OCI-LY3 (cell line): ENCODE data around the gene PCNX1.
A peak's percentile ranks its signal among the peaks of the same experiment; 100 is the strongest.

ENCODE experiments used
- H2AFZ ChIP-seq: fragments of 200-600, 300-600 bp; shearing (Covaris generic); 2 replicates; pipeline ENCODE4 v1.6.0; 2014; ENCODE audit warnings: antibody characterized with exemption, low read depth, low read length
- H3K27ac ChIP-seq: fragments of 200-600, 300-600 bp; sonication (generic); 2 replicates; pipeline ENCODE4 v1.5.1; 2014; ENCODE audit warnings: mild to moderate bottlenecking, low read length, moderate library complexity, mixed read lengths
- H3K27me3 ChIP-seq: fragments of 200-600, 300-600 bp; sonication (generic); 2 replicates; pipeline ENCODE4 v1.6.1; 2014; ENCODE audit warnings: low read depth, low read length, mixed read lengths
- H3K36me3 ChIP-seq: fragments of 200-600, 300-600 bp; sonication (generic); replicated peaks from 2 replicates; pipeline ENCODE3; 2014; ENCODE audit warnings: low read depth, low read length, mixed read lengths
- H3K4me1 ChIP-seq: fragments of 300-600, 200-600 bp; sonication (generic); 2 replicates; pipeline ENCODE4 v1.6.1; 2014; ENCODE audit warnings: low read length, mixed read lengths
- H3K4me2 ChIP-seq: fragments of 200-600, 300-600 bp; sonication (generic); 2 replicates; pipeline ENCODE4 v1.6.1; 2014; ENCODE audit warnings: low read length, mixed read lengths
- H3K4me3 ChIP-seq: fragments of 300-600, 200-600 bp; sonication (generic); 2 replicates; pipeline ENCODE4 v1.5.1; 2014; ENCODE audit warnings: antibody characterized with exemption, mild to moderate bottlenecking, low read length, moderate library complexity
- H3K79me2 ChIP-seq: fragments of 300-600, 200-600 bp; shearing (Covaris generic); 2 replicates; pipeline ENCODE4 v1.6.1; 2014; ENCODE audit warnings: mild to moderate bottlenecking, low read length, mixed read lengths
- H3K9ac ChIP-seq: fragments of 300-600, 200-600 bp; shearing (Covaris generic); 2 replicates; pipeline ENCODE4 v1.6.0; 2014; ENCODE audit warnings: mild to moderate bottlenecking, low read length, moderate library complexity
- H3K9me3 ChIP-seq: fragments of 200-600, 300-600 bp; shearing (Covaris generic); 2 replicates; pipeline ENCODE4 v1.6.1; 2014; ENCODE audit warnings: low read length, mixed read lengths; ENCODE audit not compliant: insufficient read depth
- H4K20me1 ChIP-seq: fragments of 200-600, 300-600 bp; sonication (generic); 2 replicates; pipeline ENCODE4 v1.6.1; 2016; ENCODE audit warnings: low read length, mixed read lengths; ENCODE audit not compliant: insufficient read depth
- CTCF ChIP-seq: fragments of 200-600, 300-600 bp; sonication (generic); IDR thresholded peaks from 2 replicates; pipeline ENCODE4 v1.5.1; 2014; ENCODE audit warnings: antibody characterized with exemption, low read length, low read depth
- EZH2phosphoT487 ChIP-seq: fragments of 200-600 bp; shearing (Covaris generic); IDR thresholded peaks from 2 replicates; pipeline ENCODE4 v1.6.1; 2018; ENCODE audit warnings: antibody characterized with exemption, mixed run types, low read depth

PCNX1 gene

GRCh38 chr14:71048393-71048792 lies 141.1 kb downstream of the PCNX1 start:
- TF ChIP-seq EZH2phosphoT487 (no peak), CTCF (no peak)
- Histone ChIP-seq H3K4me3 (no peak overlapping the region), H3K4me1 (no peaks in the 10 kb centered on the region), H3K27ac (no peak overlapping the region), H3K9ac (no peak overlapping the region), H2AFZ (no peak overlapping the region), H4K20me1 (no peaks in the 10 kb centered on the region), H3K27me3 (no peaks in the 10 kb centered on the region), H3K79me2 (no peaks in the 10 kb centered on the region), H3K9me3 (no peaks in the 10 kb centered on the region), H3K4me2 (no peak overlapping the region), H3K36me3 (peaks cover 26% of the 10 kb centered on the region)

- Histone ChIP-seq H3K4me1 (no peaks in the 10 kb centered on the region), H3K79me2 (no peaks in the 10 kb centered on the region), H3K27me3 (no peaks in the 10 kb centered on the region), H3K27ac (no peak overlapping the region), H3K4me3 (no peak overlapping the region), H3K9ac (no peak overlapping the region), H3K4me2 (no peak overlapping the region), H3K36me3 (peaks cover 17% of the 10 kb centered on the region), H3K9me3 (no peaks in the 10 kb centered on the region), H2AFZ (no peak overlapping the region), H4K20me1 (no peaks in the 10 kb centered on the region)
- TF ChIP-seq CTCF (no peak), EZH2phosphoT487 (no peak)
These were observed 142.3 kb downstream of the PCNX1 start for GRCh38 chr14:71049435-71050133.

DNA sequence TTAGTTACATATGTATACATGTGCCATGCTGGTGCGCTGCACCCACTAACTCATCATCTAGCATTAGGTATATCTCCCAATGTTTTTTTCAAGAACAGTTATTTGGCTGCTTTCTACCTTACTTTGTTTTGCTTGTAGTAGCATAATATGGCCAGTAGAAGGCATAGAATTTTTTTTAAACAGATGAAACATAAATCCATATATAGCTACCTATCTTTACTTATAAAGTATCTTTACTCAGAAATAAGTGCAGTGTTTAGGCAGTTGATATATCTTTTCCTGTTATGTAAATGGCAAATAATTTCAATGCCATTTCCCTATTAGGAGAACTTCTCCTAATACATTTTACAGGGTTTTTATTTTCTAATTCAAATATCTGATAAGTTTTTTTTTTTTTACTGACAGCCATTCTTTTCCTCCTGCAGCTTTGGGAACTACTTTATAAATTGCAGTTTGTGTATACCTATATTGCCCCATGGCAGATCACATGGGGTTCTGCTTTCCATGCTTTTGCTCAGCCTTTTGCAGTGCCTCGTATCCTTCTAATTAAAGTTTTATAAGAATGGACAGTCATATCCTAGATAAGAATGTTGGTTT lies 143.1 kb downstream of the PCNX1 start:
- no peak overlapping the region for H3K4me3 ChIP-seq
- no peaks in the 10 kb centered on the region for H3K9me3 ChIP-seq
- no peak overlapping the region for H2AFZ ChIP-seq
- H3K36me3 ChIP-seq = peaks cover 14% of the 10 kb centered on the region
- H4K20me1 ChIP-seq = no peaks in the 10 kb centered on the region
- H3K4me1 ChIP-seq = no peaks in the 10 kb centered on the region
- no peaks in the 10 kb centered on the region for H3K27me3 ChIP-seq
- H3K79me2 ChIP-seq = no peaks in the 10 kb centered on the region
- no peak overlapping the region for H3K27ac ChIP-seq
- H3K9ac ChIP-seq = no peak overlapping the region
- no peak for TF ChIP-seq EZH2phosphoT487
- peak; percentile 33 for TF ChIP-seq CTCF
- H3K4me2 ChIP-seq = no peak overlapping the region

DNA sequence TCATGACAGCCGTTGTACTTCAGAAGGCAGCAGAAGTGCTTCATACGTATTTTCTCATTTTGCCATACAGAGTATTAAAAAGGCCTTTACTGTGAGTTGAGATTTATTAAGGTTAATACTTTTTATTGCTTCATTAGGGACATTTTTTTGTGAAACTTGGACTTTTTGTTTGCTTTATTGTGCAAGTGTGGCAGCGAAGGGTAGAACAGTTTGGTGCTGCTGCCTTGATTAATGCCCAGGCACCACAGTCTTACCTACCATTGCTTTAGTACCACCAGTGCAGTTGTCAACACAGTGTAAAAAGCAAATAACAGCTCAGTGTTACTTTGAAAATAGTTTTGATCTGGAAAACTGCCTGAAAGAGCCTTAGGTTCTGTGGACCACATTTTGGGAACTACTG lies 147.4 kb downstream of the PCNX1 start:
- TF ChIP-seq EZH2phosphoT487 (no peak), CTCF (no peak)
- peaks cover 10% of the 10 kb centered on the region for H3K36me3 ChIP-seq
- no peaks in the 10 kb centered on the region for H3K79me2 ChIP-seq
- no peak overlapping the region for H3K4me2 ChIP-seq
- H3K4me3 ChIP-seq = no peak overlapping the region
- H3K4me1 ChIP-seq = no peaks in the 10 kb centered on the region
- no peak overlapping the region for H3K27ac ChIP-seq
- H2AFZ ChIP-seq = no peak overlapping the region
- H3K9me3 ChIP-seq = no peaks in the 10 kb centered on the region
- H3K27me3 ChIP-seq = no peaks in the 10 kb centered on the region
- no peaks in the 10 kb centered on the region for H4K20me1 ChIP-seq
- no peak overlapping the region for H3K9ac ChIP-seq
